GM21737 (cell line): ENCODE results near the gene NME4.

ENCODE experiments used
- ATAC-seq: cut with Tn5 transposase; IDR thresholded peaks from one replicate; pipeline ENCODE4 v1.9.1; 2021; ENCODE audit warnings: mild to moderate bottlenecking, moderate library complexity; ENCODE audit not compliant: unreplicated experiment

NME4 gene

GRCh38 chr16:425082-425718 is 28.2 kb downstream of the NME4 start, which contains the start of gene RAB11FIP3:
Gene RAB11FIP3 (plus strand): TSS chr16:425649. CDS start chr16:426007, 358 bp downstream.
- peak; percentile 74 for ATAC-seq

DNA sequence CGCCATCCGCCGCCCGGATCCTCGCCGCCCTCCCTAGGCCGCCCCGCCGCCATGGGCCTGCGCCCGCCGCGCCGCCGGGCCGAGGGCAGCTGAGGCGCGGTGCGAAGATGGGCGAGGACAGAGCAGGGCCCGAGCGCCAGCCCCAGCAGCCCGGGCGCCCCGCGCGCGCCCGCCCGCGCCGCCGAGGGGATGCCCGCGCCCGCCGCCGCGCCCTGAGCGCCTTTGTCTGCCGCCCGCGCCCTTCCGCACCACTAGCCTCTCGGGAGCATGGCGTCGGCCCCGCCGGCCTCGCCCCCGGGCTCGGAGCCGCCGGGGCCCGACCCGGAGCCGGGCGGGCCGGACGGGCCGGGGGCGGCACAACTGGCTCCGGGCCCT is 28.7 kb downstream of the NME4 start:
- peak; percentile 37 for ATAC-seq

- peak; percentile 20 for ATAC-seq
Measured at GRCh38 chr16:426115-426905, 29.3 kb downstream of the NME4 start.

GRCh38 chr16:426906-427249 is 29.9 kb downstream of the NME4 start:
- ATAC-seq = no peak

DNA sequence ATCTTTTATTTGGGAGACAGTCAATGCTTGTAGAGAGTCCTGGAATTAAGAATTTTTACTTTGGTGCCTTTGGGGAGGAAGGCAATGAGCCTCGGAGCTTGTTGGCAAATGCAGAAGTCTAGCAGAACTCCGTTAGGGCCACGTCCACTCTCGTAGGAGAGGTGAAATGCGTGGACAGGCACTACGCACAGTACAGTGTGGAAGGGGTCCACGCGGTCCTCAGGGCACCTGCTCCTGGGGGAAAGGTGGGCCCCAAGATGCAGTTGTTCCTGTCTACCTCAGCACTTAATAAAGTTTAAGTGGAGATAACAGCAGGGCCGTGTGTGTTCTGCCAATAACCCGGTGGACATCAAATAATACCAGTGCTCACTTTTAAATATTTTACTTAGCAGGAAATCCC is 30.3 kb downstream of the NME4 start:
- no peak for ATAC-seq

GRCh38 chr16:430904-431303 is 33.9 kb downstream of the NME4 start:
- no peak for ATAC-seq

- ATAC-seq = no peak
Measured at GRCh38 chr16:440627-441026, 43.6 kb downstream of the NME4 start.

GRCh38 chr16:441447-441846 is 44.4 kb downstream of the NME4 start:
- ATAC-seq = no peak

GRCh38 chr16:442976-443375 is 46.0 kb downstream of the NME4 start:
- no peak for ATAC-seq

GRCh38 chr16:444027-444426 is 47.0 kb downstream of the NME4 start:
- no peak for ATAC-seq

DNA sequence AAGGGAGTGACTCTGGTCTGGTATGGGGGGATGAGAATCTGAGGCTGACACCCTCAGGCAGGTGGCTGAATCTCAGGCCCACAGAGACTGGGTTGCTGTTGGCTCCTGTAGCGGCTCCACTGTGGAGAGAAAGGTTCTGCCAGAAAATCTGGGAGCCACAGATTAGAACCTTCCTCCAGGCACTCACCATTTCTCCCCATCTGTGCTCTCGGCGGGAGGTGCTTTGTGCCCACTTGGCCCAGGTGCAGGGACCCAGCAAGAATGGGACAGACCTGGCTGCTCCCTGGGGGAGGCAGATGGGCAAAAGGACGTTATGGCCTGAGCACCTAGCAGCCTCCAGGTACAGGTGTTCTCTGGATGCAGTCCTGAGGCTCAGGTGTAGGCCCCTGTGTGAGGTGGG is 48.6 kb downstream of the NME4 start:
- ATAC-seq = no peak
